GM12878 (cell line): ENCODE data around the gene SLC25A13. TPM values are rescaled to one million over a fixed set of nuclear protein-coding genes. Genes with fewer than 3 reads are reported as not detected.

Source experiments
- ATAC-seq: fragments of 200-7000 bp; cut with Tn5 transposase; 3 replicates; pipeline ENCODE4 v1.9.1; 2020; ENCODE audit warnings: mild to moderate bottlenecking, moderate library complexity
- BruUV-seq: library from RNA; stranded (reverse); fragments of 400-500 nt; replicated peaks from 2 replicates; lab custom pipeline; 2021; lab: Mats Ljungman, UMichigan
- CTCF ChIA-PET: fragments of 300-600 bp; sonication (Branson Sonifier 250); formaldehyde crosslinking; extraction: SDS; loops from one replicate; lab custom pipeline; 2021; ENCODE audit warnings: inconsistent platforms; lab: Yijun Ruan, JAX
- POLR2A ChIA-PET: fragments of 350-600 bp; formaldehyde crosslinking; extraction: SDS; loops from one replicate; lab custom pipeline; 2021; ENCODE audit warnings: inconsistent platforms; lab: Charles Lee
- RAD21 ChIA-PET: fragments of 300-600 bp; sonication (Branson Sonifier 250); formaldehyde crosslinking; loops from one replicate; lab custom pipeline; 2023; ENCODE audit warnings: antibody characterized with exemption; ENCODE audit not compliant: unreplicated experiment; lab: Charles Lee
- SMC1A ChIA-PET: fragments of 300-600 bp; sonication (Branson Sonifier 250); formaldehyde crosslinking; loops from one replicate; lab custom pipeline; 2023; ENCODE audit not compliant: unreplicated experiment, uncharacterized antibody; lab: Charles Lee
- DNase-seq: peaks from one replicate; pipeline ENCODE4 v3.0.0-alpha.2; 2011; ENCODE audit warnings: low read depth, low spot score
- FAIRE-seq: peaks from 3 replicates; lab custom pipeline; 2011; peaks lifted over from hg19 to GRCh38; lab: Jason Lieb, UNC
- H2AFZ ChIP-seq: 2 replicates; pipeline ENCODE4 v1.6.0; 2011; ENCODE audit warnings: low read depth, low read length, control low read depth; ENCODE audit not compliant: control insufficient read depth
- H3K27ac ChIP-seq: 2 replicates; pipeline ENCODE4 v1.5.1; 2011; ENCODE audit warnings: control low read depth; ENCODE audit not compliant: control insufficient read depth, insufficient read depth
- H3K27me3 ChIP-seq, 2 experiments: replicated peaks in 1 of 2; 2 replicates each; pipeline versions ENCODE4 v1.6.0 to v1.6.1; 2011; ENCODE audit warnings: low read length in 1 of 2; ENCODE audit not compliant: control insufficient read depth in 2 of 2, insufficient read depth in 2 of 2
- H3K36me3 ChIP-seq, 2 experiments: 2 replicates each; pipeline ENCODE4 v1.5.1; 2011; ENCODE audit warnings: low read length in 1 of 2; ENCODE audit not compliant: control insufficient read depth in 2 of 2, insufficient read depth in 2 of 2
- H3K4me1 ChIP-seq: 2 replicates; pipeline ENCODE4 v1.6.1; 2011; ENCODE audit warnings: mild to moderate bottlenecking, low read length, moderate library complexity, mixed read lengths; ENCODE audit not compliant: control insufficient read depth, insufficient read depth
- H3K4me2 ChIP-seq: 2 replicates; pipeline ENCODE4 v1.6.0; 2011; ENCODE audit warnings: control low read depth; ENCODE audit not compliant: control insufficient read depth, insufficient read depth
- H3K4me3 ChIP-seq: fragments of 200-600 bp; sonication (generic); 2 replicates; pipeline ENCODE4 v1.5.1; 2016
- H3K79me2 ChIP-seq: 2 replicates; pipeline ENCODE4 v1.6.0; 2011; ENCODE audit warnings: low read length; ENCODE audit not compliant: control insufficient read depth, insufficient read depth
- H3K9ac ChIP-seq: 2 replicates; pipeline ENCODE4 v1.8.0; 2011; ENCODE audit warnings: low read length, control low read depth, mixed read lengths; ENCODE audit not compliant: control insufficient read depth, insufficient read depth
- H3K9me3 ChIP-seq: replicated peaks from 3 replicates; pipeline ENCODE4 v1.5.1; 2011; ENCODE audit warnings: mild to moderate bottlenecking, low read length; ENCODE audit not compliant: control insufficient read depth, insufficient read depth
- H4K20me1 ChIP-seq: 2 replicates; pipeline ENCODE4 v1.6.0; 2011; ENCODE audit not compliant: control insufficient read depth, insufficient read depth
- BMI1 ChIP-seq: fragments of 450-650 bp; IDR thresholded peaks from 2 replicates; pipeline ENCODE4 v1.6.1; 2016; ENCODE audit warnings: mild to moderate bottlenecking, moderate library complexity, borderline replicate concordance
- CHD1 ChIP-seq: IDR thresholded peaks from 2 replicates; pipeline ENCODE4 v1.6.1; 2012; ENCODE audit warnings: low read depth, low read length, improper control_type of control experiment
- E2F8 ChIP-seq: fragments of 450-650 bp; IDR thresholded peaks from 2 replicates; pipeline ENCODE4 v1.6.1; 2018; ENCODE audit warnings: mild to moderate bottlenecking, low read depth, moderate library complexity; ENCODE audit not compliant: partially characterized antibody
- KAT2A ChIP-seq: conservative IDR thresholded peaks from 2 replicates; pipeline ENCODE4 v1.6.1; 2011; ENCODE audit warnings: low read depth, low read length; ENCODE audit not compliant: control insufficient read depth
- LARP7 ChIP-seq: fragments of 450-650 bp; IDR thresholded peaks from 2 replicates; pipeline ENCODE4 v1.6.1; 2017; ENCODE audit warnings: mild to moderate bottlenecking
- NFIC ChIP-seq: IDR thresholded peaks from 2 replicates; pipeline ENCODE4 v1.6.1; 2012; ENCODE audit warnings: low read depth, mild to moderate bottlenecking, inconsistent platforms, low read length, moderate library complexity
- NFYB ChIP-seq: IDR thresholded peaks from 2 replicates; pipeline ENCODE4 v1.6.1; 2011; ENCODE audit warnings: low read depth, mild to moderate bottlenecking, low read length, improper control_type of control experiment, moderate library complexity; ENCODE audit not compliant: insufficient read depth
- SMAD1 ChIP-seq: fragments of 450-650 bp; IDR thresholded peaks from 2 replicates; pipeline ENCODE4 v1.6.1; 2018; ENCODE audit warnings: mild to moderate bottlenecking, low read depth; ENCODE audit not compliant: partially characterized antibody
- TAF1 ChIP-seq: IDR thresholded peaks from 2 replicates; pipeline ENCODE4 v1.6.1; 2011; ENCODE audit warnings: mild to moderate bottlenecking, low read depth, low read length, borderline replicate concordance
- TBL1XR1 ChIP-seq: IDR thresholded peaks from 2 replicates; pipeline ENCODE4 v1.6.1; 2012; ENCODE audit warnings: low read depth, low read length, improper control_type of control experiment
- ZNF592 ChIP-seq: fragments of 450-650 bp; IDR thresholded peaks from 2 replicates; pipeline ENCODE4 v1.6.1; 2017; ENCODE audit warnings: mild to moderate bottlenecking, moderate library complexity
- WGBS: methylation state at CpG from one replicate; pipeline ENCODE4 v1.1.6; 2016; ENCODE audit warnings: low lambda C conversion rate; ENCODE audit not compliant: insufficient replicate concordance, insufficient coverage; ENCODE audit errors: missing lambda C conversion rate; 5-methylcytosine and 5-hydroxymethylcytosine counted together
- in situ Hi-C: fragments of 300-500 bp; cut with MboI; formaldehyde crosslinking; loops from 9 replicates; pipeline ENCODE4 v1.14.3; 2018; ENCODE audit warnings: mixed read lengths
- intact Hi-C: fragments of 100-400 bp; cut with micrococcal nuclease; formaldehyde crosslinking; loops from one replicate; pipeline ENCODE4 v1.14.2; 2022; ENCODE audit not compliant: unreplicated experiment
- polyA plus RNA-seq, 11 experiments: library from polyadenylated mRNA; depleted of rRNA in 4 of 11; unstranded in 6 of 11; stranded (reverse) in 5 of 11; fragments of >200 nt; fragmentation: Nextera tagmentation in 4 of 11; fragmentation: Illumina TruSeq in 1 of 11; extraction: Ambion mirVana in 4 of 11; extraction: Trizol in 1 of 11; gene quantifications; 1 replicate in 1 of 11; 2 replicates in 10 of 11; pipeline versions ENCODE4 v1.2.1 to v1.2.3, GENCODE V29; 2011 to 2016; ENCODE audit warnings: inconsistent platforms in 2 of 11, missing spikeins in 2 of 11, low read depth in 1 of 11
- total RNA-seq, 4 experiments: library from RNA; depleted of rRNA in 3 of 4; stranded (reverse); fragments of >200 nt in 3 of 4; fragmentation: Illumina TruSeq in 1 of 4; extraction: Trizol in 1 of 4; gene quantifications; 2 replicates each; pipeline versions ENCODE4 v1.2.1 to v1.2.3, GENCODE V29; 2013 to 2021
- TF ChIP-seq, protein P1 (sequence below): fragments of 450-650 bp; IDR thresholded peaks from 2 replicates; pipeline ENCODE4 v1.6.1; 2017; ENCODE audit warnings: mild to moderate bottlenecking

Gene SLC25A13
- total and polyA plus RNA-seq, 10 of the 15 experiments (the other 5 are each of a cell fraction or from before 2014, with no cell fraction given) = 7.0 to 24.7 (median 18.6) TPM

DNA sequence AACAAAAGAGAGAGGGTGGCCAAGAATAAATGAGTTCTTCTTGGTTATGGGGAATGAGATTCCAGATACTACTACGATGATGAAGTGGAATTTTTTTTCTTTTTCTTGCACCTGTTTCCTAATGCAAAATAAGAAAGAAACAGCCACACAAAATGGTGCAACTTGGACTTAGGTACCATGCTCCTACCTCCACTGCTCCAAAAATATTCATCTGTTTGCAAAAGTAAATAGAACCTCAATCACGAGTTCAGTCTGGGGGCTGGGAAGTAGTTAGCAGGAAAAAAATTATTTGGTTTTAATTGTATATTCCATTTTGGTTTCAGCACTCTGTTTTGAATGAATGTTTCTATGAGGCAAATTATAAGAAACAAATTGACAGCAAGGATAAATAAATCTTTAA, 73.5 kb downstream of the SLC25A13 start (continued):
- TF ChIP-seq TBL1XR1 = no peak
- no peak for TF ChIP-seq CHD1
- no peak for TF ChIP-seq ZNF592
- TF ChIP-seq TAF1 = no peak
- no peak for TF ChIP-seq NFYB
- TF ChIP-seq KAT2A = no peak

GRCh38 chr7:96246919-96247318, 75.0 kb downstream of the SLC25A13 start:
- CTCF ChIA-PET = no interaction called here
- intact Hi-C loops = no loop called here
- Histone ChIP-seq H3K79me2 (no peaks in the 10 kb centered on the region), H4K20me1 (no peaks in the 10 kb centered on the region), H3K9ac (no peak overlapping the region), H3K4me1 (no peaks in the 10 kb centered on the region), H3K9me3 (no peaks in the 10 kb centered on the region), H3K27me3 (no peaks in the 10 kb centered on the region), H3K4me2 (no peak overlapping the region), H3K36me3 (no peaks in the 10 kb centered on the region), H3K27ac (no peak overlapping the region), H2AFZ (no peak overlapping the region), H3K4me3 (no peak overlapping the region)
- SMC1A ChIA-PET = interaction anchor here (0.7 to 1.6 kb wide), 3 partner anchors 14 to 266 kb away, joined by 3 to 4 read pairs (median 4); no protein-coding TSS in a partner anchor
- WGBS = 84% methylated on average over 3 of the region's 3 CpGs
- ATAC-seq (no peak), FAIRE-seq (no peak), DNase-seq (no peak)
- in situ Hi-C loops = no loop called here
- BruUV-seq = no TSS peak
- RAD21 ChIA-PET = no interaction called here
- POLR2A ChIA-PET = no interaction called here
- TF ChIP-seq BMI1 (no peak), SMAD1 (no peak), NFIC (no peak), E2F8 (no peak), LARP7 (no peak)
- TF ChIP-seq, protein P1, sequence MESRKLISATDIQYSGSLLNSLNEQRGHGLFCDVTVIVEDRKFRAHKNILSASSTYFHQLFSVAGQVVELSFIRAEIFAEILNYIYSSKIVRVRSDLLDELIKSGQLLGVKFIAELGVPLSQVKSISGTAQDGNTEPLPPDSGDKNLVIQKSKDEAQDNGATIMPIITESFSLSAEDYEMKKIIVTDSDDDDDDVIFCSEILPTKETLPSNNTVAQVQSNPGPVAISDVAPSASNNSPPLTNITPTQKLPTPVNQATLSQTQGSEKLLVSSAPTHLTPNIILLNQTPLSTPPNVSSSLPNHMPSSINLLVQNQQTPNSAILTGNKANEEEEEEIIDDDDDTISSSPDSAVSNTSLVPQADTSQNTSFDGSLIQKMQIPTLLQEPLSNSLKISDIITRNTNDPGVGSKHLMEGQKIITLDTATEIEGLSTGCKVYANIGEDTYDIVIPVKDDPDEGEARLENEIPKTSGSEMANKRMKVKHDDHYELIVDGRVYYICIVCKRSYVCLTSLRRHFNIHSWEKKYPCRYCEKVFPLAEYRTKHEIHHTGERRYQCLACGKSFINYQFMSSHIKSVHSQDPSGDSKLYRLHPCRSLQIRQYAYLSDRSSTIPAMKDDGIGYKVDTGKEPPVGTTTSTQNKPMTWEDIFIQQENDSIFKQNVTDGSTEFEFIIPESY = no peak
